Right lobe of liver (tissue), 6 donors: ENCODE measurements around the gene SHMT1. TPM values are rescaled to one million over a fixed set of nuclear protein-coding genes. Genes with fewer than 3 reads are reported as not detected.
A peak's percentile ranks its signal among the peaks of the same experiment; 100 is the strongest.
"Not testable (repeated sequence)": the region's sequence is repeated elsewhere in the genome, so short reads cannot be mapped to it uniquely, and the experiment has no call there.

Experiments used
- ATAC-seq, 4 donors: fragments of 200-7000 bp; cut with Tn5 transposase; one replicate each; pipeline ENCODE4 v1.9.1; 2020; ENCODE audit warnings: mild to moderate bottlenecking in 4 of 4, moderate library complexity in 4 of 4
- DNase-seq, 3 donors: peaks; one replicate each; pipeline ENCODE4 v3.0.0-alpha.2; 2020
- H3K27ac ChIP-seq, 3 donors: fragments of 200-600 bp; one replicate each; pipeline ENCODE4 v1.8.0; 2022
- H3K27me3 ChIP-seq, 2 donors: fragments of 200-600 bp; one replicate each; pipeline ENCODE4 v1.8.0; 2022
- H3K36me3 ChIP-seq, 4 donors: fragments of 200-600 bp; sonication (generic) in 1 of 4; one replicate each; pipeline versions ENCODE4 v1.5.1 to v1.8.0; 2017 to 2022; ENCODE audit warnings: control low read depth in 1 of 4
- H3K4me1 ChIP-seq, 4 donors: fragments of 200-600 bp; sonication (generic) in 1 of 4; one replicate each; pipeline versions ENCODE4 v1.5.1 to v1.8.0; 2017 to 2022; ENCODE audit warnings: control low read depth in 1 of 4
- H3K4me3 ChIP-seq, 3 donors: fragments of 200-600 bp; one replicate each; pipeline ENCODE4 v1.8.0; 2022
- H3K9me3 ChIP-seq, 4 donors: fragments of 200-600 bp; sonication (generic) in 1 of 4; one replicate each; pipeline versions ENCODE4 v1.5.1 to v1.8.0; 2017 to 2022; ENCODE audit warnings: control low read depth in 1 of 4
- CTCF ChIP-seq, 4 donors: fragments of 200-600 bp in 3 of 4; fragments of 450-650 bp in 1 of 4; IDR thresholded peaks; one replicate each; pipeline versions ENCODE4 v1.5.1 to v1.8.0; 2016 to 2022; ENCODE audit warnings: antibody characterized with exemption in 4 of 4, mild to moderate bottlenecking in 2 of 4
- POLR2A ChIP-seq: fragments of 450-650 bp; IDR thresholded peaks from one replicate; pipeline ENCODE4 v1.6.1; 2017; ENCODE audit warnings: antibody characterized with exemption, mild to moderate bottlenecking
- WGBS: methylation state at CpG from one replicate; pipeline ENCODE4 v1.1.6; 2018; ENCODE audit warnings: low coverage, low lambda C conversion rate; ENCODE audit not compliant: insufficient coverage; ENCODE audit errors: missing lambda C conversion rate; 5-methylcytosine and 5-hydroxymethylcytosine counted together
- intact Hi-C, 2 donors: fragments of 100-400 bp; cut with DNase I; formaldehyde crosslinking; loops; one replicate each; pipeline versions ENCODE4 v1.11.2 to v1.14.1; 2022
- long read RNA-seq: library from polyadenylated mRNA; unstranded; transcript quantifications from one replicate; pipeline ENCODE4 v2.0.0, GENCODE V29; 2019
- total RNA-seq, 6 experiments: library from RNA; depleted of rRNA in 2 of 6; stranded (reverse); fragments of >200 nt in 2 of 6; fragmentation: NEBNext Ultra II Directional in 3 of 6; extraction: Animal tissue kit (Norgen Biotek cat#: 25700) in 3 of 6; gene quantifications; one replicate each; pipeline versions ENCODE4 v1.1.0 to v1.2.4, GENCODE V29; 2016 to 2023
- donor health status: DM: no; HTN: yes; CAD: no.
- donor health status: DM: no; HTN: no; CAD: no.
- donor health status: DM: no; HTN: no; CAD: no.
- donor health status: DM: no; HTN: yes; CAD: no.
- donor health status: DM: no; HTN: yes; CAD: no.

Gene SHMT1
- total RNA-seq = 100 to 1,000 TPM; 208 to 457 (median 284) TPM
- long read RNA-seq, transcript SHMT1-201 (12 exons, 2,464 nt) = major isoform, 89 of 161 reads
- long read RNA-seq, transcript SHMT1-203 (11 exons, 1,656 nt) = minor isoform, 13 of 161 reads
- long read RNA-seq, partial matches to known transcripts = 33 of 161 reads
- long read RNA-seq, other reads (novel, unspliced or antisense) = 23 of 161 reads

GRCh38 chr17:18363101-18364049 is at the start of gene SHMT1:
TSS of gene SHMT1 (minus strand) at chr17:18363550. CDS start at chr17:18355981, 7,569 bp downstream.
- Histone ChIP-seq H3K36me3 (peaks cover 0 to 18% (median 5%) of the 10 kb centered on the region in 4 donors), H3K9me3 (no peaks in the 10 kb centered on the region), H3K4me1 (peaks cover 0 to 26% (median 10%) of the 10 kb centered on the region in 4 donors), H3K27me3 (no peaks in the 10 kb centered on the region), H3K4me3 (peak within 1 kb of the TSS; percentile 87 to 98 (median 90)), H3K27ac (peak within 1 kb of the TSS; percentile 89 to 100 (median 100))
- WGBS = under 1% methylated on average over 18 of the region's 76 CpGs
- ATAC-seq = peak; percentile 87 to 96 (median 91)
- peak; percentile 97 to 99 (median 99) for DNase-seq
- intact Hi-C loops = no loop called here
- TF ChIP-seq CTCF (IDR thresholded peaks at IDR 0.05) (no peak), POLR2A (peak; percentile 95)

- H3K27ac ChIP-seq, H3K27me3 ChIP-seq, H3K4me1 ChIP-seq, intact Hi-C loops, H3K36me3 ChIP-seq, H3K4me3 ChIP-seq, H3K9me3 ChIP-seq, DNase-seq: not testable (repeated sequence)
- peak; percentile 77 to 92 (median 77) for ATAC-seq
- WGBS = no CpG with 5 or more reads among the region's 32 CpGs
Observed at GRCh38 chr17:18412001-18412538, 48.7 kb upstream of the SHMT1 start.

- H3K36me3 ChIP-seq, H3K27ac ChIP-seq, H3K27me3 ChIP-seq, intact Hi-C loops, H3K4me1 ChIP-seq, DNase-seq, H3K9me3 ChIP-seq: not testable (repeated sequence)
- 1% methylated on average over 25 of the region's 25 CpGs for whole genome bisulfite sequencing
- peak; percentile 46 to 58 (median 52) for ATAC-seq
- H3K4me3 ChIP-seq = peak overlapping the region in 1 of 3 donors; percentile 21
Observed at GRCh38 chr17:18411377-18411864, 48.1 kb upstream of the SHMT1 start.

- H3K9me3 ChIP-seq, H3K36me3 ChIP-seq, H3K27ac ChIP-seq, H3K4me3 ChIP-seq, intact Hi-C loops, H3K4me1 ChIP-seq, DNase-seq, H3K27me3 ChIP-seq, ATAC-seq: not testable (repeated sequence)
- 17% methylated on average over 8 of the region's 11 CpGs for WGBS
Observed at GRCh38 chr17:18410736-18411135, 47.4 kb upstream of the SHMT1 start.

- H3K27ac ChIP-seq, H3K4me1 ChIP-seq, intact Hi-C loops, H3K4me3 ChIP-seq, ATAC-seq, H3K9me3 ChIP-seq, DNase-seq, H3K27me3 ChIP-seq, H3K36me3 ChIP-seq: not testable (repeated sequence)
- 44% methylated on average over 6 of the region's 6 CpGs for WGBS
Observed at GRCh38 chr17:18409321-18409720, 46.0 kb upstream of the SHMT1 start.

- H3K27me3 ChIP-seq, intact Hi-C loops, H3K9me3 ChIP-seq, H3K36me3 ChIP-seq, DNase-seq, H3K4me1 ChIP-seq, H3K27ac ChIP-seq, H3K4me3 ChIP-seq: not testable (repeated sequence)
- 36% methylated on average over 3 of the region's 3 CpGs for WGBS
- ATAC-seq = peak in 1 of 4 donors; percentile 36
Observed at GRCh38 chr17:18408906-18409305, 45.6 kb upstream of the SHMT1 start.

- ATAC-seq, H3K4me1 ChIP-seq, H3K36me3 ChIP-seq, H3K4me3 ChIP-seq, H3K27me3 ChIP-seq, intact Hi-C loops, DNase-seq, H3K9me3 ChIP-seq, H3K27ac ChIP-seq: not testable (repeated sequence)
- no CpG with 5 or more reads among the region's 5 CpGs for WGBS
Observed at GRCh38 chr17:18403604-18404003, 40.3 kb upstream of the SHMT1 start.

- peak in 1 of 4 donors; percentile 20 for ATAC-seq
- H3K9me3 ChIP-seq, H3K4me1 ChIP-seq, H3K4me3 ChIP-seq, H3K36me3 ChIP-seq, DNase-seq, H3K27ac ChIP-seq, H3K27me3 ChIP-seq, intact Hi-C loops: not testable (repeated sequence)
- WGBS = 3% methylated on average over 4 of the region's 5 CpGs
Observed at GRCh38 chr17:18403166-18403565, 39.8 kb upstream of the SHMT1 start.

GRCh38 chr17:18401872-18402590 is 38.7 kb upstream of the SHMT1 start:
- DNase-seq, H3K4me3 ChIP-seq, H3K27me3 ChIP-seq, H3K27ac ChIP-seq, ATAC-seq, H3K4me1 ChIP-seq, H3K36me3 ChIP-seq, H3K9me3 ChIP-seq, intact Hi-C loops: not testable (repeated sequence)
- WGBS = 57% methylated on average over 6 of the region's 7 CpGs
